Fibroblast of lung (primary cell): ENCODE results near the gene MED31.

Experiments
- CTCF ChIP-seq, 2 donors: IDR thresholded peaks in 1 of 2; conservative IDR thresholded peaks in 1 of 2; 1 replicate in 1 of 2; 2 replicates in 1 of 2; pipeline ENCODE4 v1.5.1; 2011 to 2012; ENCODE audit warnings: low read length in 2 of 2, control low read depth in 1 of 2, inconsistent platforms in 1 of 2, low read depth in 1 of 2, mild to moderate bottlenecking in 1 of 2
- EZH2 ChIP-seq: IDR thresholded peaks from 2 replicates; pipeline ENCODE4 v1.5.1; 2012; ENCODE audit warnings: low read length, control low read depth, mild to moderate bottlenecking; ENCODE audit errors: missing control alignments

GRCh38 chr17:6677946-6678345 lies 26.5 kb upstream of the MED31 start:
- TF ChIP-seq CTCF (conservative IDR thresholded peaks at IDR 0.05 in 1 of 2, IDR thresholded peaks at IDR 0.05 in 1 of 2; ENCODE audit: low read depth in 1 of 2, low read length in 2 of 2) (no peak), EZH2 (no peak)
